SU-DHL-6 (cell line): ENCODE results near the gene DNAH17.

Source experiments
- H2AFZ ChIP-seq: fragments of 200-600 bp; sonication (generic); 2 replicates; pipeline ENCODE4 v1.6.1; 2014; ENCODE audit warnings: low read depth, mild to moderate bottlenecking, moderate library complexity, mixed read lengths, antibody characterized with exemption, low read length; ENCODE audit not compliant: severe bottlenecking
- H3F3A ChIP-seq: fragments of 200-600 bp; shearing (Covaris generic); 2 replicates; pipeline ENCODE4 v1.6.0; 2016; ENCODE audit warnings: antibody characterized with exemption, mild to moderate bottlenecking; ENCODE audit not compliant: insufficient read depth
- H3K27ac ChIP-seq: fragments of 200-600 bp; sonication (generic); 2 replicates; pipeline ENCODE4 v1.5.1; 2016; ENCODE audit warnings: low read depth, mild to moderate bottlenecking, low read length, moderate library complexity, mixed read lengths
- H3K27me3 ChIP-seq: fragments of 200-600 bp; sonication (generic), shearing (Covaris generic); 2 replicates; pipeline ENCODE4 v1.6.0; 2014; ENCODE audit warnings: mild to moderate bottlenecking, low read length
- H3K36me3 ChIP-seq: fragments of 200-600 bp; sonication (generic); 2 replicates; pipeline ENCODE4 v1.6.1; 2014; ENCODE audit warnings: mild to moderate bottlenecking, low read length, mixed read lengths
- H3K4me2 ChIP-seq: fragments of 300-600, 200-600 bp; shearing (Covaris generic), sonication (generic); 2 replicates; pipeline ENCODE4 v1.6.0; 2014; ENCODE audit warnings: low read length, low read depth, mild to moderate bottlenecking; ENCODE audit not compliant: poor library complexity, severe bottlenecking
- H3K4me3 ChIP-seq: fragments of 200-600 bp; sonication (generic); 2 replicates; pipeline ENCODE4 v1.5.1; 2014; ENCODE audit warnings: antibody characterized with exemption, low read length, mild to moderate bottlenecking, mixed read lengths; ENCODE audit not compliant: insufficient read depth, poor library complexity, severe bottlenecking
- H3K79me2 ChIP-seq: fragments of 200-600 bp; sonication (generic); 2 replicates; pipeline ENCODE4 v1.6.1; 2014; ENCODE audit warnings: mild to moderate bottlenecking, low read length, moderate library complexity; ENCODE audit not compliant: insufficient read depth
- H3K9ac ChIP-seq: fragments of 200-600 bp; sonication (generic); 2 replicates; pipeline ENCODE4 v1.7.0; 2014; ENCODE audit warnings: mild to moderate bottlenecking, low read length
- H3K9me2 ChIP-seq: fragments of 200-600 bp; sonication (generic); replicated peaks from 2 replicates; pipeline ENCODE4 v1.6.1; 2014; ENCODE audit warnings: low read length; ENCODE audit not compliant: insufficient read depth
- H3K9me3 ChIP-seq: fragments of 200-600 bp; sonication (generic); 2 replicates; pipeline ENCODE4 v1.6.1; 2014; ENCODE audit warnings: low read length, mixed read lengths; ENCODE audit not compliant: insufficient read depth
- H4K20me1 ChIP-seq: fragments of 200-600 bp; sonication (generic); 2 replicates; pipeline ENCODE4 v1.6.1; 2014; ENCODE audit warnings: low read depth, mild to moderate bottlenecking, antibody characterized with exemption, low read length, moderate library complexity, mixed read lengths
- CTCF ChIP-seq: fragments of 200-600 bp; sonication (generic); IDR thresholded peaks from one replicate; pipeline ENCODE4 v1.5.1; 2017; ENCODE audit warnings: antibody characterized with exemption, mild to moderate bottlenecking, low read length, moderate library complexity; ENCODE audit not compliant: insufficient read depth, poor library complexity, severe bottlenecking
- EZH2phosphoT487 ChIP-seq: fragments of 200-600 bp; sonication (generic), shearing (Covaris generic); conservative IDR thresholded peaks from 2 replicates; pipeline ENCODE4 v1.6.1; 2018; ENCODE audit warnings: mild to moderate bottlenecking, antibody characterized with exemption, low read length, moderate library complexity, mixed read lengths

Gene DNAH17

DNA sequence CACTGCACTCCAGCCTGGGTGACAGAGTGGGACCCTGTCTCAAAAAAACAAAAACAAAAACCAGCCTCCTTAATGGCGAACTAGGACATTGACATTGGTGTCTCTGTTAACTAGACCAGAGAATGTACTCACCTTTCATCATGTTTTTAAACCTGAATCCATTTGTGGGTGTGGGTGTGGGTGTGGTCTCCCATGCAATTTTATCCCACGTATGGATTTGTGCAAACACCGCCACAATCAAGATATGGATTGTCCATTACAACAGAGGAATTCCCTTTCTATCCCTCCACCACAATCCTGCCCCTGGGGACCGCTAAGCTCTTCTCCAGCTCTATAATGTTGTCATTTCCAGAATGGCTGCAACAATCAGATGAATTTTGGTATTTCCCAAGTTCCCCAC is 49.9 kb downstream of the DNAH17 start:
- no peak for TF ChIP-seq EZH2phosphoT487
- Histone ChIP-seq H3K9me3 (no peaks in the 10 kb centered on the region), H4K20me1 (no peaks in the 10 kb centered on the region), H3K9ac (no peak overlapping the region), H2AFZ (no peak overlapping the region), H3K4me2 (no peak overlapping the region), H3K79me2 (no peaks in the 10 kb centered on the region), H3K27me3 (peaks cover 3% of the 10 kb centered on the region; the same call in 1 of the 2 replicates), H3K9me2 (no peaks in the 10 kb centered on the region), H3K27ac (no peak overlapping the region), H3F3A (no peaks in the 10 kb centered on the region), H3K36me3 (no peaks in the 10 kb centered on the region), H3K4me3 (no peak overlapping the region)

DNA sequence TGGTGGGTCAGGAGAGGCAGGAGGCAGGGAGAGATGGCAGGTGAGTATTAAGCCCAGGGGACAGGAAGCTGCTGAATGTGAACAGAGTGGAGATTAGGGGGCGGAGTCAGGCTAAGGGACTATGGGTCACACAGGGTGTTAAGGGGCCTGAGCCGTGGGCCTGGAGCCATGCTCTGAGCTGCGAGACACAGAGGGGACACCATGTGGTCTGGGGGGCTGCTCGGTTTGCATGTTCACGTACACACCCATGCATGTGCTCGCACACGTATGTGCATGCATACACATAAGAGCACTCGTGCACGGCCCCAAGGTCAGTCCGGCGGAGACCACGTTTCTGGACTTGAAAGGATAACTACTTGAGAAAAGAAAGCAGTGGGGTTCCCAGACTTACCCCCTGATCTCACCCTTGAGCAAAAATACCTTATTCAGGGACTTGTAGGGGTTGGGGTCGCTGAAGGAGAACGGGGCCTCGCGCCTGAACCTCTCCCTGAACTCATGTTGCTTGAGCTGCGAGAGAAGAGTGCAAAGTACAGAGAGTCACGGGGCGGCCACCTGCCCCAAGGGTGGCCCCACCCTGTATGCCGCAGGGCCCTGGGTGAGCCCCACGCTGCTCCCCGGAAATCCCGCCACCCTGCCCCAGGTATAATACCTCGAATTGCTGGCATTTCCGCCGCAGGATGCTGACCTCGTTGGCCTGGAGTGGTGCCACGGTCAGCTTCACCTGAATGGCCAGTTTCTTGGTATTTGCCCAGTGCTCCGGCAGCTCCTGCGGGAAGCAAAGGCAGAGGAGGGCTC is 50.8 kb downstream of the DNAH17 start:
- no peaks in the 10 kb centered on the region for H4K20me1 ChIP-seq
- peaks cover 3% of the 10 kb centered on the region; the same call in 1 of the 2 replicates for H3K27me3 ChIP-seq
- TF ChIP-seq EZH2phosphoT487 (no peak), CTCF (no peak)
- no peak overlapping the region for H3K27ac ChIP-seq
- no peaks in the 10 kb centered on the region for H3K9me2 ChIP-seq
- no peaks in the 10 kb centered on the region for H3K79me2 ChIP-seq
- no peak overlapping the region for H3K4me3 ChIP-seq
- H3F3A ChIP-seq, result no peaks in the 10 kb centered on the region
- H3K36me3 ChIP-seq, result no peaks in the 10 kb centered on the region
- H2AFZ ChIP-seq, result no peak overlapping the region
- H3K4me2 ChIP-seq, result no peak overlapping the region
- H3K9ac ChIP-seq, result no peak overlapping the region
- no peaks in the 10 kb centered on the region for H3K9me3 ChIP-seq

DNA sequence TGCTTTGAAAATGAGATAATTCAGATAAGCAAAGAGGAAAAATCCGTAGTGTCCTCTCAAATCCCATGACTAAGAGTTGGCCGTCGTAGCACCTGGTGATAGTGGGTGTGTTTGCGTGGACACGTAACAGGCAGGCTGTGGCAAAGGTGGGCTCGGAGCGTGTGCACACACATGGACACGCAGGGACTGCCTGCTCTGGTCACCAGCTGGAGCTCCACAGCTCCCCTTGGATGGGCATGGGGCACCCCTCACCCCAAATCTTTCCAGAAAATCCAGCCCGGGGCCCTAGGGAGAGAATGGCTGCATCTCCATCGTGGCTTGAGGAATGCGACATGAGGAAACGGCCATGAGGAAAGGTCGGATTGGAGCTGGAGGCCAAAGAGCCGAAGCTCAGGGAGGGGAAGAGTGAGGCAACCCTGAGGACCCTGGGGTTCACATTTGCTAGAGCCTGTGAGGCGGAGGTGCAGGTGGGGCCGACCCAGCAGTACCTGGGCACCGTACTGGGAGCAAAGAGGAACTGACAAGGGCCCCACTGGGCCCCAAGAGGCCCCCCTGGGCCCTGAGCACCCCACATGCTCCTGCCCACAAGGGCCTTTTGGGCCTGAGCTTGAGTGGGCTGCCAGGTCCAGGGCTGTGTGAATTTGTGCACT is 51.6 kb downstream of the DNAH17 start:
- Histone ChIP-seq H3F3A (no peaks in the 10 kb centered on the region), H3K9me3 (no peaks in the 10 kb centered on the region), H3K36me3 (no peaks in the 10 kb centered on the region), H3K27me3 (peaks cover 3% of the 10 kb centered on the region; the same call in 1 of the 2 replicates), H3K9ac (no peak overlapping the region), H3K79me2 (no peaks in the 10 kb centered on the region), H3K27ac (no peak overlapping the region), H3K4me3 (no peak overlapping the region), H3K4me2 (no peak overlapping the region), H3K9me2 (no peaks in the 10 kb centered on the region), H2AFZ (no peak overlapping the region), H4K20me1 (no peaks in the 10 kb centered on the region)
- TF ChIP-seq CTCF, result no peak
- no peak for TF ChIP-seq EZH2phosphoT487
